ENCODE measurements around the gene LYPD6B. TPM values are rescaled to one million over a fixed set of nuclear protein-coding genes. Genes with fewer than 3 reads are reported as not detected.
A peak's percentile ranks its signal among the peaks of the same experiment; 100 is the strongest.

LYPD6B gene
- total RNA-seq, 1 donor from 2014 or later, result not detected

GRCh38 chr2:149017116-149017985, 21.1 kb upstream of the LYPD6B start:
- H3K9me3 Mint-ChIP-seq, result no peaks in the 10 kb centered on the region

DNA sequence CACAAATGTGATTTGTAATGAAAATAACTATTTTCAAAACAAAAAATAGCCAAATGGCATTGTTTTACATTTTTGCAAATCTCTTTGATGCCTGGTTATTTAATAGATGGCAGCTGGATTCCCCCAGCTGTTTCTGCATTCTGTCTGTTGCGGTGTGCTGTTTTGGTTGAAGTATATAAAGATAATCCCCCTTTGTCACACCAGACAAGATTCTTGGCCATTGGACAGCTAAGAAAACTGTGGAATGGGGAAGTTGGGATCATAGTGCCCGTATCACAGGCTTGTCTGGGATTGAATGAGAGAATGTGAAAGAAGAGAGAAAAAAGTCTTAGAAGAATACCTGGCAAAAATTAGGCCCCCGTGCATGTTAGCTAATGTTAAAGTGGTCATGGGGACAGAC, 19.5 kb upstream of the LYPD6B start:
- H3K27ac Mint-ChIP-seq, result no peak overlapping the region
- intact Hi-C loops (cut with micrococcal nuclease), result loop anchor here (5.0 kb wide), 1 partner anchor 293 kb away; no protein-coding TSS in a partner anchor
- no peaks in the 10 kb centered on the region for H3K9me3 Mint-ChIP-seq
- H3K36me3 Mint-ChIP-seq (ENCODE audit: low read depth), result no peaks in the 10 kb centered on the region
- peaks cover 3% of the 10 kb centered on the region for H3K4me1 Mint-ChIP-seq (ENCODE audit: low read depth)
- no peak overlapping the region for H3K4me3 Mint-ChIP-seq (ENCODE audit: low read depth)
- H3K27me3 Mint-ChIP-seq (ENCODE audit: low read depth), result no peaks in the 10 kb centered on the region
- no peak for DNase-seq (ENCODE audit: low spot score)

More at GRCh38 chr2:149017116-149017985, 21.1 kb upstream of the LYPD6B start:
- Mint-ChIP-seq H3K27me3 (ENCODE audit: low read depth) (no peaks in the 10 kb centered on the region), H3K36me3 (ENCODE audit: low read depth) (no peaks in the 10 kb centered on the region), H3K4me3 (ENCODE audit: low read depth) (no peak overlapping the region), H3K4me1 (ENCODE audit: low read depth) (peaks cover 3% of the 10 kb centered on the region), H3K27ac (no peak overlapping the region)
- peak; percentile 50 for DNase-seq (ENCODE audit: low spot score)
- intact Hi-C loops (cut with micrococcal nuclease), result loop anchor here (1.0 to 5.0 kb wide), 2 partner anchors 295 to 544 kb away; no protein-coding TSS in a partner anchor

GRCh38 chr2:149019768-149020167, 18.7 kb upstream of the LYPD6B start:
- H3K4me1 Mint-ChIP-seq (ENCODE audit: low read depth), result peaks cover 3% of the 10 kb centered on the region
- H3K4me3 Mint-ChIP-seq (ENCODE audit: low read depth), result no peak overlapping the region
- DNase-seq (ENCODE audit: low spot score), result no peak
- H3K27me3 Mint-ChIP-seq (ENCODE audit: low read depth), result no peaks in the 10 kb centered on the region
- no peaks in the 10 kb centered on the region for H3K9me3 Mint-ChIP-seq
- H3K27ac Mint-ChIP-seq, result no peak overlapping the region
- intact Hi-C loops (cut with micrococcal nuclease), result loop anchor here (5.0 kb wide), 1 partner anchor 293 kb away; no protein-coding TSS in a partner anchor
- H3K36me3 Mint-ChIP-seq (ENCODE audit: low read depth), result no peaks in the 10 kb centered on the region

- Mint-ChIP-seq H3K9me3 (no peaks in the 10 kb centered on the region), H3K27ac (no peak overlapping the region), H3K36me3 (ENCODE audit: low read depth) (no peaks in the 10 kb centered on the region), H3K4me3 (ENCODE audit: low read depth) (no peak overlapping the region), H3K4me1 (ENCODE audit: low read depth) (peaks cover 3% of the 10 kb centered on the region), H3K27me3 (ENCODE audit: low read depth) (no peaks in the 10 kb centered on the region)
- intact Hi-C loops (cut with micrococcal nuclease), result no loop called here
- no peak for DNase-seq (ENCODE audit: low spot score)
Observed at GRCh38 chr2:149020432-149020851, 18.1 kb upstream of the LYPD6B start.

DNA sequence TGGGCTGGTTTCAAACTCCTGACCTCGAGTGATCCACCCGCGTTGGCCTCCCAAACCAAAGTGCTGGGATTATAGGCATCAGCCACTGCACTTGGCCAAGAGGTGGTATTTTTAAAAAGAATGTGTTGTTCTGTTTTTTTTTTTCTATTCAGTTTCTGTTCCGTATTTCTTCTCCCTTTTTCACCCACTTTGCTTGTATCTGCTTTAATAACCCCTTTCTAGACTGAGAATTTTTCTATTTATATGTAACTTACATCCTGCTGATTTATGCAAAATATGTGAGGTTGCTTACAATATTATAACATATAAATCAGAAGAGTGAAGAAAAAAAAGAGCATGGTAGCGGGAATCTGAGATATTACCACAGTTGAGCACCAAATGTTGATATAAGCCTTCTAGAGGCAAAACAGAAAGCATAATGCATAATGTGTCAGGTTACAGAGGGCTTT, 17.2 kb upstream of the LYPD6B start:
- H3K27ac Mint-ChIP-seq, result no peak overlapping the region
- no peak for DNase-seq (ENCODE audit: low spot score)
- intact Hi-C loops (cut with micrococcal nuclease), result no loop called here
- H3K4me3 Mint-ChIP-seq (ENCODE audit: low read depth), result no peak overlapping the region
- peaks cover under 1% of the 10 kb centered on the region for H3K27me3 Mint-ChIP-seq (ENCODE audit: low read depth)
- H3K9me3 Mint-ChIP-seq, result no peaks in the 10 kb centered on the region
- H3K4me1 Mint-ChIP-seq (ENCODE audit: low read depth), result peaks cover 3% of the 10 kb centered on the region
- no peaks in the 10 kb centered on the region for H3K36me3 Mint-ChIP-seq (ENCODE audit: low read depth)

DNA sequence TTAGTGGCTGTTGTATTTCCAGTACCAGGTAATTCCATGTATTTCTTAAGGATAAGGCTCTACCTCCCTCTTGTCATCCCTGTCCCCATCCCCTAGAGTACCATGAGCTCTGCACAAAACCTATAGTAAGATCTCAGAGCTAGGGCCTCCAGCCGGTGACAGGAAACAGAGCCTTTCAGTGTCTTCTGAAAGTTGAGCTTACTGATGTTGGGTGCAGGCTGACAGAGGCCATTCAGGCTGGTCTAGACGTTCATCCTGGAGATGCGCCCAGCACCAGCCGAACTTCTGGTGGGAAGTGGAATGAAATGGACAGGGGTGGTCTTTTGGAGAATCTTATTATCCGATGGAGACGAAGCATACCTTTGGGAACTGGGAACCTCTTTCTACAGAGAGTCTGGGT, 16.7 kb upstream of the LYPD6B start:
- intact Hi-C loops (cut with micrococcal nuclease), result no loop called here
- DNase-seq (ENCODE audit: low spot score), result no peak
- peaks cover 3% of the 10 kb centered on the region for H3K4me1 Mint-ChIP-seq (ENCODE audit: low read depth)
- no peak overlapping the region for H3K27ac Mint-ChIP-seq
- peaks cover 2% of the 10 kb centered on the region for H3K27me3 Mint-ChIP-seq (ENCODE audit: low read depth)
- H3K9me3 Mint-ChIP-seq, result no peaks in the 10 kb centered on the region
- H3K4me3 Mint-ChIP-seq (ENCODE audit: low read depth), result no peak overlapping the region
- H3K36me3 Mint-ChIP-seq (ENCODE audit: low read depth), result no peaks in the 10 kb centered on the region

GRCh38 chr2:149023091-149023490, 15.4 kb upstream of the LYPD6B start:
- H3K9me3 Mint-ChIP-seq, result no peaks in the 10 kb centered on the region
- H3K36me3 Mint-ChIP-seq (ENCODE audit: low read depth), result no peaks in the 10 kb centered on the region
- H3K27me3 Mint-ChIP-seq (ENCODE audit: low read depth), result peaks cover 3% of the 10 kb centered on the region
- H3K27ac Mint-ChIP-seq, result no peak overlapping the region
- H3K4me3 Mint-ChIP-seq (ENCODE audit: low read depth), result no peak overlapping the region
- H3K4me1 Mint-ChIP-seq (ENCODE audit: low read depth), result no peaks in the 10 kb centered on the region
- intact Hi-C loops (cut with micrococcal nuclease), result no loop called here
- DNase-seq (ENCODE audit: low spot score), result no peak

GRCh38 chr2:149027590-149028250, 10.8 kb upstream of the LYPD6B start:
- H3K9me3 Mint-ChIP-seq, result no peaks in the 10 kb centered on the region

GRCh38 chr2:149028377-149028776, 10.1 kb upstream of the LYPD6B start:
- Mint-ChIP-seq H3K4me1 (ENCODE audit: low read depth) (peaks cover 4% of the 10 kb centered on the region), H3K27ac (no peak overlapping the region), H3K9me3 (no peaks in the 10 kb centered on the region), H3K4me3 (ENCODE audit: low read depth) (no peak overlapping the region), H3K36me3 (ENCODE audit: low read depth) (no peaks in the 10 kb centered on the region), H3K27me3 (ENCODE audit: low read depth) (peaks cover 10% of the 10 kb centered on the region)
- no peak for DNase-seq (ENCODE audit: low spot score)
- intact Hi-C loops (cut with micrococcal nuclease), result no loop called here

More at GRCh38 chr2:149027590-149028250, 10.8 kb upstream of the LYPD6B start:
- no peak overlapping the region for H3K4me3 Mint-ChIP-seq (ENCODE audit: low read depth)
- no peaks in the 10 kb centered on the region for H3K36me3 Mint-ChIP-seq (ENCODE audit: low read depth)
- DNase-seq (ENCODE audit: low spot score), result no peak
- peaks cover 10% of the 10 kb centered on the region for H3K27me3 Mint-ChIP-seq (ENCODE audit: low read depth)
- H3K27ac Mint-ChIP-seq, result no peak overlapping the region
- intact Hi-C loops (cut with micrococcal nuclease), result no loop called here
- peaks cover 4% of the 10 kb centered on the region for H3K4me1 Mint-ChIP-seq (ENCODE audit: low read depth)

GRCh38 chr2:149028891-149029290, 9.6 kb upstream of the LYPD6B start:
- Mint-ChIP-seq H3K9me3 (no peaks in the 10 kb centered on the region), H3K4me3 (ENCODE audit: low read depth) (no peak overlapping the region), H3K36me3 (ENCODE audit: low read depth) (no peaks in the 10 kb centered on the region), H3K27ac (no peak overlapping the region), H3K4me1 (ENCODE audit: low read depth) (peaks cover 4% of the 10 kb centered on the region), H3K27me3 (ENCODE audit: low read depth) (peaks cover 11% of the 10 kb centered on the region)
- intact Hi-C loops (cut with micrococcal nuclease), result no loop called here
- no peak for DNase-seq (ENCODE audit: low spot score)

GRCh38 chr2:149029307-149029965, 9.1 kb upstream of the LYPD6B start:
- no peak for DNase-seq (ENCODE audit: low spot score)
- H3K27ac Mint-ChIP-seq, result no peak overlapping the region
- H3K9me3 Mint-ChIP-seq, result no peaks in the 10 kb centered on the region
- H3K36me3 Mint-ChIP-seq (ENCODE audit: low read depth), result no peaks in the 10 kb centered on the region
- intact Hi-C loops (cut with micrococcal nuclease), result no loop called here
- peaks cover 4% of the 10 kb centered on the region for H3K4me1 Mint-ChIP-seq (ENCODE audit: low read depth)
- H3K27me3 Mint-ChIP-seq (ENCODE audit: low read depth), result peaks cover 13% of the 10 kb centered on the region
- no peak overlapping the region for H3K4me3 Mint-ChIP-seq (ENCODE audit: low read depth)

DNA sequence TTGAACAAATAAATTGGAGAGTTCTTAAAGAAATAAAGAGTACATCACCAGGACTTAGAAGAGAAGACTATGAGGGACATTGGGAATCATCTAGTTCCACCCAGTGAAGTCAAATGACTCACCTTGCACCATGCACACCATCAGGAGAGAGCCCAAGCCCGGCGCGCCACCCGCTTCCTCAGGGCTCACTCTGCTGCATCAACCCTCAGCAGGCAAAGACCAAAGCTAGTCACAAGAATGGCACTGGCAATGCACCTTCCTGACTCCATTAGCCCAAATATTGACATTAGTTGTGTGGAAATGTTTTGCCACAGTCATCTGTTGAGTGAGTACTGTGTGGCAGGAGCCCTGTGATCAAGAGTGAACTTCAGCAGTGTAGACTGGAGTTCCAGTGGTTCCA, 7.1 kb upstream of the LYPD6B start:
- Mint-ChIP-seq H3K9me3 (no peaks in the 10 kb centered on the region), H3K27me3 (ENCODE audit: low read depth) (peaks cover 14% of the 10 kb centered on the region), H3K36me3 (ENCODE audit: low read depth) (no peaks in the 10 kb centered on the region), H3K4me3 (ENCODE audit: low read depth) (no peak overlapping the region), H3K4me1 (ENCODE audit: low read depth) (peaks cover 4% of the 10 kb centered on the region), H3K27ac (no peak overlapping the region)
- intact Hi-C loops (cut with micrococcal nuclease), result no loop called here
- no peak for DNase-seq (ENCODE audit: low spot score)

Data from activated T-helper 2 cell treated with anti-CD3 and anti-CD28 coated beads, Interferon-gamma antibody, Interleukin-2, Interleukin-4, amounts not matched to agents 10 μg/mL and 5 μg/mL and 100 μg/mL, durations not matched to agents 14 hours and 24 hours and 36 hours (primary cell).